IMR-90 (cell line): Measurements from ENCODE around the gene PCGF2. TPM values are rescaled to one million over a fixed set of nuclear protein-coding genes. Genes with fewer than 3 reads are reported as not detected.

Experiments used
- ATAC-seq: fragments of 200-7000 bp; cut with Tn5 transposase; 2 replicates; pipeline ENCODE4 v1.9.1; 2020; ENCODE audit warnings: low read depth, mild to moderate bottlenecking, moderate library complexity
- BruUV-seq: library from RNA; stranded (reverse); fragments of 400-500 nt; replicated peaks from 2 replicates; lab custom pipeline; 2021; lab: Mats Ljungman, UMichigan
- CTCF ChIA-PET: fragments of 300-600 bp; formaldehyde crosslinking; extraction: SDS; loops from one replicate; lab custom pipeline; 2021; ENCODE audit warnings: antibody characterized with exemption; lab: Yijun Ruan, JAX
- POLR2A ChIA-PET: fragments of 300-600 bp; sonication (Branson Sonifier 250); formaldehyde crosslinking; loops from one replicate; lab custom pipeline; 2022; ENCODE audit warnings: antibody characterized with exemption; ENCODE audit not compliant: unreplicated experiment; lab: Charles Lee
- DNase-seq: peaks from one replicate; pipeline ENCODE4 v3.0.0; 2013
- H2AFZ ChIP-seq: replicated peaks from 2 replicates; pipeline ENCODE3; 2013; ENCODE audit warnings: low read length, mild to moderate bottlenecking; ENCODE audit not compliant: poor library complexity
- H2AK5ac ChIP-seq: 2 replicates; pipeline ENCODE4 v1.6.1; 2013; ENCODE audit warnings: low read depth, low read length, inconsistent platforms
- H2AK9ac ChIP-seq: replicated peaks from 2 replicates; pipeline ENCODE3; 2013; ENCODE audit warnings: mild to moderate bottlenecking, low read depth, low read length, moderate library complexity; ENCODE audit not compliant: poor library complexity
- H2BK120ac ChIP-seq: 2 replicates; pipeline ENCODE4 v1.6.1; 2013; ENCODE audit warnings: low read depth, low read length, inconsistent platforms
- H2BK15ac ChIP-seq: 3 replicates; pipeline ENCODE4 v1.6.1; 2013; ENCODE audit warnings: low read depth, low read length, inconsistent platforms
- H2BK20ac ChIP-seq: 2 replicates; pipeline ENCODE4 v1.6.1; 2013; ENCODE audit warnings: low read depth, mild to moderate bottlenecking, inconsistent platforms, low read length, moderate library complexity
- H2BK5ac ChIP-seq: 2 replicates; pipeline ENCODE4 v1.6.1; 2013; ENCODE audit warnings: mild to moderate bottlenecking, low read depth, low read length, inconsistent platforms; ENCODE audit not compliant: poor library complexity, severe bottlenecking
- H3K14ac ChIP-seq: replicated peaks from 2 replicates; pipeline ENCODE4 v1.6.1; 2013; ENCODE audit warnings: low read depth, low read length, inconsistent platforms
- H3K18ac ChIP-seq: 2 replicates; pipeline ENCODE4 v1.6.1; 2013; ENCODE audit warnings: low read depth, low read length, control low read depth
- H3K23ac ChIP-seq: 2 replicates; pipeline ENCODE4 v1.6.1; 2013; ENCODE audit warnings: low read depth, low read length, inconsistent platforms
- H3K27ac ChIP-seq: 2 replicates; pipeline ENCODE4 v1.5.1; 2013; ENCODE audit warnings: mild to moderate bottlenecking, control low read depth, low read length; ENCODE audit not compliant: insufficient read depth
- H3K27me3 ChIP-seq: 2 replicates; pipeline ENCODE4 v1.6.1; 2013; ENCODE audit warnings: low read length; ENCODE audit not compliant: control insufficient read depth, insufficient read depth
- H3K36me3 ChIP-seq: 2 replicates; pipeline ENCODE4 v1.6.1; 2013; ENCODE audit warnings: low read length, mixed read lengths; ENCODE audit not compliant: control insufficient read depth, insufficient read depth
- H3K4ac ChIP-seq: 2 replicates; pipeline ENCODE4 v1.6.1; 2013; ENCODE audit warnings: low read depth, low read length, inconsistent platforms
- H3K4me1 ChIP-seq: 2 replicates; pipeline ENCODE4 v1.6.1; 2013; ENCODE audit warnings: low read length, mixed read lengths; ENCODE audit not compliant: control insufficient read depth, insufficient read depth
- H3K4me2 ChIP-seq: 2 replicates; pipeline ENCODE4 v1.6.1; 2013; ENCODE audit warnings: low read depth, mild to moderate bottlenecking, control low read depth, low read length, moderate library complexity
- H3K4me3 ChIP-seq: 2 replicates; pipeline ENCODE4 v1.5.1; 2013; ENCODE audit warnings: low read depth, mild to moderate bottlenecking, control low read depth, low read length, moderate library complexity; ENCODE audit not compliant: insufficient read depth
- H3K56ac ChIP-seq: 2 replicates; pipeline ENCODE4 v1.6.1; 2013; ENCODE audit warnings: low read length, inconsistent platforms; ENCODE audit not compliant: insufficient read depth; ENCODE audit errors: extremely low read depth
- H3K79me1 ChIP-seq, 2 experiments: 2 replicates each; pipeline ENCODE4 v1.6.1; 2013; ENCODE audit warnings: low read length in 2 of 2, inconsistent platforms in 1 of 2, low read depth in 1 of 2
- H3K9ac ChIP-seq: 2 replicates; pipeline ENCODE4 v1.6.1; 2013; ENCODE audit warnings: low read depth, low read length, control low read depth
- H3K9me1 ChIP-seq: 2 replicates; pipeline ENCODE4 v1.6.1; 2013; ENCODE audit warnings: low read length, inconsistent platforms; ENCODE audit not compliant: insufficient read depth
- H3K9me3 ChIP-seq: 2 replicates; pipeline ENCODE4 v1.6.1; 2013; ENCODE audit warnings: low read length; ENCODE audit not compliant: control insufficient read depth, insufficient read depth
- H4K20me1 ChIP-seq: 2 replicates; pipeline ENCODE4 v1.6.1; 2013; ENCODE audit warnings: low read length, inconsistent platforms; ENCODE audit not compliant: insufficient read depth
- H4K5ac ChIP-seq: 2 replicates; pipeline ENCODE4 v1.6.1; 2013; ENCODE audit warnings: mild to moderate bottlenecking, low read depth, low read length, control low read depth
- H4K8ac ChIP-seq, 2 experiments: 2 replicates each; pipeline ENCODE4 v1.6.1; 2013; ENCODE audit warnings: low read depth in 2 of 2, low read length in 2 of 2, control low read depth in 1 of 2, inconsistent platforms in 1 of 2
- H4K91ac ChIP-seq: 2 replicates; pipeline ENCODE4 v1.6.1; 2013; ENCODE audit warnings: low read depth, low read length, inconsistent platforms; ENCODE audit not compliant: insufficient read depth
- BHLHE40 ChIP-seq: fragments of 150-350 bp; IDR thresholded peaks from 2 replicates; pipeline ENCODE4 v1.6.1; 2016; ENCODE audit warnings: mild to moderate bottlenecking, low read depth, low read length
- CEBPB ChIP-seq: IDR thresholded peaks from 2 replicates; pipeline ENCODE4 v1.6.1; 2012; ENCODE audit warnings: low read depth, low read length, improper control_type of control experiment
- CTCF ChIP-seq: conservative IDR thresholded peaks from 2 replicates; pipeline ENCODE4 v1.5.1; 2012; ENCODE audit warnings: mild to moderate bottlenecking, low read depth, low read length, improper control_type of control experiment
- FOS ChIP-seq: fragments of 150-350 bp; IDR thresholded peaks from 2 replicates; pipeline ENCODE4 v1.6.1; 2016; ENCODE audit warnings: low read depth, low read length
- MXI1 ChIP-seq: IDR thresholded peaks from 2 replicates; pipeline ENCODE4 v1.6.1; 2012; ENCODE audit warnings: low read depth, mild to moderate bottlenecking, low read length, moderate library complexity, borderline replicate concordance
- POLR2A ChIP-seq: IDR thresholded peaks from 2 replicates; pipeline ENCODE4 v1.6.1; 2012; ENCODE audit warnings: mild to moderate bottlenecking, low read depth, low read length
- RAD21 ChIP-seq: IDR thresholded peaks from 2 replicates; pipeline ENCODE4 v1.6.1; 2012; ENCODE audit warnings: low read length, improper control_type of control experiment
- SMC3 ChIP-seq: fragments of 150-350 bp; IDR thresholded peaks from 2 replicates; pipeline ENCODE4 v1.6.1; 2016; ENCODE audit warnings: low read depth, mild to moderate bottlenecking, antibody characterized with exemption, low read length, moderate library complexity
- USF2 ChIP-seq: fragments of 150-350 bp; IDR thresholded peaks from 2 replicates; pipeline ENCODE4 v1.6.1; 2017; ENCODE audit warnings: mild to moderate bottlenecking, antibody characterized with exemption, low read length, low read depth
- WGBS, 2 experiments: methylation state at CpG; one replicate each; pipeline versions ENCODE4 v1.1.5 to v1.1.7; 2013; ENCODE audit warnings: missing lambda C conversion rate in 2 of 2; ENCODE audit not compliant: insufficient read length in 1 of 2; ENCODE audit errors: extremely low coverage in 2 of 2; 5-methylcytosine and 5-hydroxymethylcytosine counted together
- dilution Hi-C: fragments of 300-500 bp; cut with HindIII; formaldehyde crosslinking; loops from one replicate; pipeline ENCODE4 v1.14.3; 2018; ENCODE audit warnings: low sequenced_read_pairs; ENCODE audit not compliant: unreplicated experiment
- in situ Hi-C: fragments of 300-500 bp; cut with MboI; formaldehyde crosslinking; loops from 3 replicates; pipeline ENCODE4 v1.14.3; 2019; ENCODE audit warnings: low sequenced_read_pairs, inconsistent platforms, mixed read lengths
- intact Hi-C: fragments of 100-400 bp; cut with micrococcal nuclease; formaldehyde crosslinking; loops from 2 replicates; pipeline ENCODE4 v1.10.0; 2022
- polyA plus RNA-seq, 3 experiments: library from polyadenylated mRNA; depleted of rRNA; stranded (reverse); fragments of >200 nt; gene quantifications; 2 replicates each; pipeline ENCODE4 v1.2.3, GENCODE V29; 2012; ENCODE audit warnings: low replicate concordance in 1 of 3
- total RNA-seq: library from RNA; depleted of rRNA; stranded (reverse); fragments of >200 nt; gene quantifications from 2 replicates; pipeline ENCODE4 v1.2.3, GENCODE V29; 2012

The PCGF2 gene
- total and polyA plus RNA-seq, 2 of the 4 experiments (the other 2 are of a cell fraction) = 1.1 to 18.2 TPM

- Histone ChIP-seq H3K14ac (peak overlapping the region; percentile 59), H3K4me2 (peak overlapping the region; percentile 98), H4K91ac (no peak overlapping the region), H3K9ac (peak overlapping the region; percentile 69), H4K8ac (no peak overlapping the region), H3K27ac (peak overlapping the region; percentile 30; the same call in 1 of the 2 replicates), H3K23ac (peak overlapping the region; percentile 92), H4K20me1 (peaks cover 36% of the 10 kb centered on the region), H3K79me1 (peaks cover 11 to 53% of the 10 kb centered on the region in 2 experiments; a peak in 3 of 4 replicates), H3K56ac (peak overlapping the region; percentile 35; the same call in 1 of the 2 replicates), H2AFZ (no peak overlapping the region), H3K4me1 (peaks cover 13% of the 10 kb centered on the region), H3K9me3 (no peaks in the 10 kb centered on the region), H3K36me3 (peaks cover 21% of the 10 kb centered on the region), H2BK5ac (peak overlapping the region; percentile 28), H3K27me3 (no peaks in the 10 kb centered on the region), H3K18ac (no peak overlapping the region), H3K4me3 (peak overlapping the region; percentile 61; the same call in 1 of the 2 replicates), H2AK5ac (peak overlapping the region; percentile 57), H2BK15ac (no peak overlapping the region), H2BK120ac (no peak overlapping the region), H2AK9ac (peak overlapping the region; percentile 65), H4K5ac (no peak overlapping the region), H3K9me1 (peaks cover 23% of the 10 kb centered on the region), H3K4ac (peak overlapping the region; percentile 81; the same call in 1 of the 2 replicates), H2BK20ac (no peak overlapping the region)
- intact Hi-C loops (loop anchor here (5.0 kb wide), 1 partner anchor 444 kb away; no protein-coding TSS in a partner anchor), dilution Hi-C loops (no loop called here), in situ Hi-C loops (no loop called here)
- 90% methylated on average over 5 of the region's 6 CpGs; no CpG with 5 or more reads in 1 of the 2 experiments for whole genome bisulfite sequencing, 2 experiments
- DNase-seq = peak; percentile 18
- no peak for ATAC-seq
- no peak for TF ChIP-seq POLR2A
- no peak for TF ChIP-seq FOS
- TF ChIP-seq RAD21 = no peak
- TF ChIP-seq CTCF = no peak
- TF ChIP-seq USF2 = no peak
- TF ChIP-seq BHLHE40 = no peak
- TF ChIP-seq MXI1 = no peak
- TF ChIP-seq CEBPB = no peak
- TF ChIP-seq SMC3 = no peak
- no TSS peak for BruUV-seq
- POLR2A ChIA-PET = no interaction called here
- CTCF ChIA-PET = no interaction called here
Measured at GRCh38 chr17:38797828-38798227, 49.7 kb upstream of the PCGF2 start.
